Stimulated activated CD4-positive, alpha-beta T cell treated with anti-CD3 and anti-CD28 coated beads, Interleukin-4, amount 100 ng/mL, for 4 hours (primary cell): ENCODE results near the gene PAFAH2.

ENCODE experiments used
- DNase-seq, 2 experiments: peaks; one replicate each; pipeline ENCODE4 v3.0.0-alpha.2; 2020

The PAFAH2 gene

DNA sequence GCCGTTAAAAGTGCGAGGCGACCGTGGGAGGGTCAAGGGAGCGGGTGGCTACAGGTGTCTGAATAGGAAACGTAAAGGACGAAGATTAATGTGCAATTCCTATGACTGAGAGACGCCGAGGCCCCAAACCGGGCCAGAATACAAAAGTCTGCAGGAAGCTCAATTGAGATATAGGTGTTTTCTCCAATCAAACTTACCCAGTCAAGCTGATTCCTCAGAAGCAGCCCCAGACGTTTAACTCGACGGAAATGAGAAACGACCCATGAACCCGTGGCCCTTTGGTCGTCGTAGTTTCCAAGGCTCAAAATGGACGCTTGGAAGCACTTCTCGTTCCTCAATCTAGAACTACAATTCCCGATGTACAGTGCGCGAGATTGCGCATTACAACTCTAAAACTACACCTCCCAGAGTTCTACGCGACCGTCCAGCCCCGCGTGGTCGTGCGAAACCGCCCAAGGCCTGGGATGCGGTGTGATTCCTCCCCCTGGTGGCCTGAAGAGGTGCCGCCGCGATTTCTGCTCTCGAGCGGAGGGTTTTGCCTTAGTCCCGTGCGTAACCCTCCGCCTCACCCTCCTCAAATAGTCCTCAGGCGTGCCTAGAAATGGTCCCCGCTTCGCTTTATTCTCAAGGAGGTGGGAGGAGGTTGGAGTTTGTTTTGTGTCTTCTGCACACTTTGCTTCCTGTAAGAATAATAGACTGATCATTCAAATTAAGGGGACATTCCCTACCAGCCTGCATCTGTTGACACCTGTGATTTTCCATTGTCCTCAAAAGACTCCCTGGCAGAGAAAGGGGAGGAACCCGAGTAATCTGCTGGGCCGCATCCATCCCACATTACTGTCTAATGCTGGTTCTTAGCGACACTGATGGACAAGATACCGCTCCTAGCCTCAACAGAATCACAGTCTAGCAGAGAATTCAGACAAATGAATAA lies at the start of gene PAFAH2:
PAFAH2 (minus strand) TSS at position 236 of the 934 bp plus-strand sequence. CDS start 7,247 bp downstream, outside the sequence.
- peak; percentile 94 to 97 for DNase-seq

DNA sequence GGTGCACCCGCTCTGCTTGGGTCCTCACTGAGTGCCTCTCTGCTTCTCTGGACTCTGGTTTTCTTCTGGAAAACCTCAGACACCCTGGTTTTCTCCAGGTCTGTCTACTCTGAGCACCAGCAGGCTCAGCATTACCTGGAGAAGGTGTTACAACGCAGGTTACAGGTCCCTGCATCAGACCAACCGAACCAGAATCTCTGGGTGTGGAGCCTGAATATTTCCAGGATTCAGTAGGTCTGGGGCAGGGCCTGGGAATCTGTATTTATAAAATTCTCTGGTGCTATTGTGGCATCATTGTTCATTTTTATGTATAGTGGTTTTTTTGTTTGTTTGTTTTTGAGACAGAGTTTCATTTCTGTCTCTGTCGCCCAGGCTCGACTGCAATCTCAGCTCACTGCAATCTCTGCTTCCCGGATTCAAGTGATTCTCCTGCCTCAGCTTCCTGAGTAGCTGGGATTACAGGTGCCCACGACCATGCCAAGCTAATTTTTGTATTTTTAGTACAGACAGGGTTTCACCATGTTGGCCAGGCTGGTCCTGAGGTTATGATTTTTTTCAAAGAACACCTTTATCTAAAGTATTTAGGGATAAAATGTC lies 49.5 kb upstream of the PAFAH2 start:
- DNase-seq = no peak

DNA sequence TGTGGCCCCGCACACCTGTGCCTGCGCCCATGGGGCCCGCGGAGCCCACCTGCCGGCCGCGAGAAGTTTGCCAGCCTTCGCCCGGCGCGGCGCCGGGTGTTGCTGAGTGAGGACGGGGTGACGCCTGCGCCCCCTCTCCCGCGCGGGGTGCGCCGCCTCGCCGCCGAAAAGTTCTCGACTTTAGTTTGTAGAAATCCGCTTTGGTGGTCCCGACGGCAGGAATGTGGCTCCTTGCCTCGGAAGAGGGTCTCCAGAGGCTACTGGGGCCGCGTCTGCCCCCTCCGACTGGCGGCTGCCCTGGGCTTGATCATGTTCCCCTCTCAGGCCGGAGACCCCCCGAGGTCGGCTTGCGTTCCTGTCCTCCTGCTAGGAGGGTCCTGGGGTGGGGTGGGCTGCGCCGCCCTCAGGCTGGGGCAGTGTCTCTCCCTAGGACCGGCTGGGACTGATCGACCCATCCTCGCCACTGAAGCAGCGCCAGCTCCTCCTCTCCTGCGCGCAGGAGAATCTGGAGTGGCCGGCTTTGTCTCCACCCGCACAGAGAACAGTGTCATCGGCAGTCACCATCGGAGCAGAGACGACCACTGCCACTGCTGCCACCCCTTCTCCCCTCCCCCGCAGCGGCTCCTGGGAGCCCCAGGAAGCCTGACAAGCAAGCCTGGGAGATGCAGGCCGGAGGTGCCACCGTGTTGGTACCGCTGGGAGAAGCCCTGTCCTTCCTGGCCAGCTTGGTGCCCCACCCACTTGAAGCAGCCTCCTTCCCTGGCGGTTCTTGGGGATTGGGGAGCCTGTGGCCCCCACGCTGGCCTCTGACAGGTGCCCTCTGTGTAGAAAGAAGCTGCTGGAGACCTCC lies 48.6 kb upstream of the PAFAH2 start:
- no peak for DNase-seq

DNA sequence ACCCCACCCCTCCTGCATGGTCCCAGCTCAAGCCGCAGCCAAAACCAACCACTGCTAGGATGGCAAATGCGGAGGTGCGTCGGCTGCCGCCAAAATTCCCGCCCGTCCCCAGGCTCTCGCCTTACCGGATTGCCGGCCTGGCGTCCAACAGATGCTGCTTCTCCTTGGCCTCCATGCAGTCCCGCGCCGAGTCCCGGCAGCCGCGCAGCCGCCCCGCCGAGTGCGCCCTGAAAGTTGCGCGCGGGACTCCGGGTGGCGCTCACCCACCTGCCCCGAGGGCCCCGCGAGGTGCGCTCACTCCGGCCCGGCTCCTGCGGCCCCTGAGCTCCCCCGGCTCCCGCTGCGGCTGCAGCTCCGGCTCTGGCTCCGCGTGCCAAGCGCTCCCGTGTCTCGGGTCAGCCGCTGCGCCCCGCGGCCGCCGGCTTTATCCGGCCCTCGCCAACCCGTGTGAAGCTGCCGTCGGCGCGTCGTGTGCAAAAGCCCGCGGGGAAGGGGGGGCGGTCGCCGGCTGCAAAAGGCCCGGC lies 47.9 kb upstream of the PAFAH2 start, which contains the start of gene SLC30A2:
SLC30A2 (minus strand) TSS at position 397 of the 524 bp plus-strand sequence; CDS start at position 175, 222 bp downstream.
- no peak for DNase-seq

DNA sequence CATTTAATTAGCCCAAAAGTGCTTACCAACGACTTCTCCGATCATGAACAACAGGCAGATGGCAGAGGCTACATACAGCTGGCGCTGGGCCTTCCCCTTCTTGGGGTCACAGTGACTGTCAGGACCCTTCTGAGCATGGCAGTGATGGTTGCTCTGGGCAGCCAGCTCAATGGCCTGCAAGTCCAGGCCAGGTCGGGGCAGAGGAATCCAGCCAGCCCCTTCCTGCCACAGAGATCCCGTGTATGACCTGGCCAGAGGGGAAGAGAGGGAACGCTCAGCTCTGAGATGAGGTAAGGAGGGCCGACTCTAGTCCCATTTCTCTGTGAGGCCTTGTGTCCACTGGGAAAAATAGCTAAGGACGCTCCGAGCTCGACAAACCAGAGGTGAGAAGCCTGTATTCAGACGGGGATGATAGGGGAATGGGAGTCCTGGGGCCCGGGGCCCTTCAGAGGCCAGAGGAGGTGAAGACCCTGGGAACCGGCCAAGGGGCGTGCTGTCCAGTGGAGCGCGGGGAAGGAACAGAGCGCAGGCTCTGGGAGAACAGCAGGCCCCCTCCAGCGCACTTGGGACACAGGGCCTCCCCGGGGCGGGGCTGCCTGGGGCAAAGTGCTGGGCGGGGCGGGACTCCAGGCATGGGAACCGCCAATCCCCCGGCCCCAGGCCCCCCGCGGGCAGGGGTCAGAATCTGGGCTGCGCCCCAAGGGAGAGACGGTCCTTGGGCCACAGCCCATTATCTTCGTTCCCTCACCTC lies 47.3 kb upstream of the PAFAH2 start:
- DNase-seq = no peak

DNA sequence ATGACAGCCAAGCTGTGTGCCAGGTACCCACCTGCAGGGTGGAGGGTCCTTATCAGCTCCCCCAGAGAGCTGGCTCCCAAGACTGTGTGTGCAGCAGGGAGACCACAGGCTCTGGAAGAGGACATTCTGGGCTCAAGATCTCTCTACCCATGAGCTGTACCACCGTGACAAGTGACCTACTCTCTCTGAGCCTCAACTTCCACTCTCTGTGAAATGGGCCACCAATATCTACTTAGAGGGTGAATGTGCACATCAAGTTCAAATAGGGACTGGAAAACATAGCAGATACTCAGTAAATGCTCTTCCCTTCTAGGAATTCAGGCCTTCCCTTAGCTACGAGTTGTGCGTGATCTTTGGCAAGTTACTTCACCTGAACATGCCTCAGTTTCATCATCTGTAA lies 46.6 kb upstream of the PAFAH2 start:
- no peak for DNase-seq

DNA sequence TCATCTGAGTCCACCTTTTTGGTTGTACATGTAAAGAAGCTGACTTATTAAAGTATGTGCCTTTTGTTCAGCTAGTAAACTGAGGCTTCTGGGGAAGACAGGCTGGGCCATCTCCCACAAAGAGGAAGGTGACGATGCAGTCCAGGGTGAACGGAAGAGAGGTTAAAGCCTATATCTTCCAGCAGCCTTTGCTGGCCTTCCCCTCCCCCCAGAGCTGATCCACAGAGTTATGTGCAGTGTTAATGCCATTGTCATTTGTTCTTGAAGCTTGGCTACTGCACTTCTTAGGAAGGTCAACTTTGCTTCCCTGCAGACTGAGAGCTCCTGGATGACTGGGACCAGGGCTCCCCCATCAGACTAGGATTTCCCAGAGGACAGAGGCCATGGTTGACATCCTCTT lies 45.9 kb upstream of the PAFAH2 start:
- DNase-seq = no peak

DNA sequence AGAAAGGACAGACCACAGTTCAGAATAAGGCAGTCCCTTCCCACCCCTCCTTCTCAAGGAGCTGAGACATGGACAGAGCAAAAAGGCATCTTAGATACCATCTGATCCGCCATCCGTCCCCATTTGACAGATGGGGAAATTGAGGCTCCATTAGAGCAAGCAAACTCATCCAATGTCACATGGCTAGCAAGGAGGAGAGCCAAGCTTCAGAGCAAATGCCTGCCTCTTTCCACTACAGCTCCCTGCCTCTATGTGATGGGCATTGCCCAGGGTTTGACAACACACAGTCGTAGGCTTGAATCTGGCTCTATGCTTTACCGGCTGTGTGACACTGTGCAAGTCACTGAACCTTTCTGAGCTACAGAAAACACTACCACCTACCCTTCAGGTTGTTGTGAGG lies 44.1 kb upstream of the PAFAH2 start:
- DNase-seq = no peak

DNA sequence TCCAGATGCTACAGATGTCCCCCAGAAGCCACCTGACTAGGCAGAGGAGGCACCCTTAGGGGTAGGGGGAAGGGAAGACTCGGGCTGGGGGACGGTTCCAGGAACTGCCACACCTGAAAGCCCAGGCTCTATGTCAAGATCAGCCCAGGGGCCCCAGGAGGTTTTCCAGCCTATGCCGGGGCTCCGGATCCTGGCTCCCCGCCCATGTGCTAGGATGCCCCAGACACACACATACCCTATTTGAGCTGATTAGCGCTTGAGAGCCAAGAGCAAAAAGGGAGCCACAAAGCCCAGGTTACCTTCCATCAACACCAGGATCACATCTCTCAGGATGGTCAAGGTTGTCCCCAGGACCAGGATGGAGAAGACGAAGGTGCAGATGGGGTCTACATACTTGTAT lies 43.5 kb upstream of the PAFAH2 start:
- no peak for DNase-seq

DNA sequence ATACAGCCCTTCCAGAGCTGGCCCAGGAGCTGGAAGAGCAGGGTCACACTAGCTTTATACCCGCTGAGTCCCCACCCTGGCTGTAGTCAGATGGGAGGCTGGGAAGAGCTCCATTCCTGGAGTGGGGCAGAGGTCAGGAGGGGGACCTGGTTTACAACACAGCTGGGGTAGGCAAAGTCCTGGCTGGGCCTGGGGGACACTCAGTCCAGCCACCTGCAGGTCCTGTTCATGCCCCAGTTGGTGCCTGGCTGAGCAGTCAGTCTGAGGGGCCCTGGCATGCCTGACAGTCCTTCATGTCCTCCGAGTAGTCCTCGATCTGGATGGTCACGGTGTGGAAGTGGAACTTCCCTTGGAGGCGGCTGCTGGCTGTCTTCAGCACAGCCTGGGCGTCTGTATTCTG lies 41.0 kb upstream of the PAFAH2 start:
- DNase-seq = no peak

DNA sequence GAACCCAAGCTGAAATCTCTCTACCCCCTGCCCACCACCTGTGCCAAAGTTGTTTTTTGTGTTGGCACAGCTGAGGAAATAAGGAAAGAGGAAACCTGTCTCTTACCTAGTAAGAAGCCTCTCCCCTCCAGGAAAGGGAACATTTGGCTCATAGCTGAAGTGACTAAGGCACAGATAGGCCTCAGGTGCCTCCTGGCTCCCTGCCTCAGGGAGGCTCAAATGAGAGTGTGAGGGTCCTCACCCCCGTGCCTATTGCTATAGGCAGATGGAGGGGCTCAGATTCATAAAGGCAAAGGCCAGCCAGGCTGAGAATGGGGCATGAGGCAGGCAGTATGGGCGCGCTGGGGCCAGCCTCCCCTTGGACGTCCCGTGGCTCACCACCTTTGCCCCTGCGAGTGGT lies 40.6 kb upstream of the PAFAH2 start:
- DNase-seq = no peak

DNA sequence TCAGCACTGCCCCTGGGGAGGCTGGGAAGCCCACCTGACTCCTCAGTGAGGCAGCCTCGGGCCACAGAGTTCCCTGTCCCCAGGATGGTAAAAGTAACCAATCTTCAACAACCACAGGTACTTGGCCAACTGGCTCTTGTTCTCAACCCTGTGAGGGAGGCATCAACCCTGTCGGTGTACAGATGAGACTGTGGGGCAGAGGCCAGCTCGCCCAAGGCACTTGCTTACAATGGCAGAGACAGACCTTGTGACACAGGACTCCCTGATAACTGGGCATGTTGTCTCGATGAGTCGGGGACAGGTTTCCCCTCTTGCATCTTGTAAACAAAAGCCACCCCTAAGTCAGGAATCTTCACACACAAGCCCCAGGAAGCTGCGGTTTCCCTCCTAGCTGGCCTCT lies 40.0 kb upstream of the PAFAH2 start:
- DNase-seq = no peak

DNA sequence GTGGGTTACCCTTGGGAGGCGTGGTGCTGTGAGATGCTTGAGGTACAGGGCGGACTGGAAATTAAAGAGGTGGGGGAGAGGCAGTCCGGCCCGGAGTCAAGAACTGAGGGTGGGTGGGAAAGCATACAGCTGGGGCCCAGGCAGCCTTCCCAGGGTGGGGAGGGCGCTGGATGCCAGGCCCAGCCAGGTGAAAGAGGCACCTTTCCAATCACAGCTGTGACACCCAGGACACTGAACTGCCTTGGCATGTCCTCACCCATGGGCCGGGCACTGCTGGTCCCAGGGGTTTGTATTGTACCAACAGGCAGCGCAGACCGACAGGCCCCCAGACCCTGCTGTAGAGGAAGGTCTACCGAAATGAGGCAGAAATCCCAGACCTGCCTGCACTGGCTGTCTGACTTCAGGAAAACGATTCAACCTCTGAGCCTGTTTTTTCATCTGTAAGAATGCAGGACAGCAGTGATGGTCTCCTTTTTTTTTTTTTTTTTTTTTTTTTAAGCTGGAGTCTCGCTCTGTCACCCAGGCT lies 39.0 kb upstream of the PAFAH2 start:
- DNase-seq = no peak

DNA sequence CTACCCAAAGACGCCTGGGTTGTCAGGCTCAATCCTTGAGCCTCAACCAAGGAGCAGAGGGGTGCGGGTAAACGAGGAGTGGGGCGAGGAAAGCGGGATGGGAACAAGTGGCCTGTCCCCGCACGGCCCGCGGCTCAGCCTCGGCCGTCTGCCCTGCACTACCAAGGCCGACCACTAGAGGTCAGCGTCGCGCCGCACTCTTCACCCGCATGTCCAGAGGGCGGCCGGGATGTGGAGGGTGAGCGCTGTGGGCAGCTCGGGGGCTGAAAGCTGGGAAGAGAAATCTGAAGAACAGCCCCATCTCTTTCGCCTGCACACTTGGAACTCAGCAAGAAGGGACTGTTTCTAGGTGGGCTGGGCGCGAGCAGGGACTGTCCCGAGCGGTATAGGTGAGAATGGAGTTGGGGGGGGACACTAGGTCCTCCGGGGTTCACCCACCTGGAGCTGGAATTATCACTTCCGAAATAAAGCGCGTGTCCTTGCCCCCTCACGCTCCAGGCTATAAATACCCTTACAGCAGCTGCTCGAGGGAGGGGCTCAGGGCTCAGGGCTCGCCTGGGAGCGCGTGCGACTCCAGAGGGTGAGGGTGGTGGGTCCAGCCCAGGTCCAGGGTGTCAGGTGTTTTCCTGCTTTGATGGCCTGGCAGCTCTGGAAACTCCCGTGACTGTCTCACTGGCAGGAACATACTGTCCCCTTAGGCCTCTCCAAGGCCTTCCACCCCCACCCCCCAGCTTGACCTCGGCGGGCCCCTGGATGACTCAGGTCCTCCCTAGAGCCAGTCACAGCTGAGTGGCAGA lies 38.3 kb upstream of the PAFAH2 start:
- peak; percentile 54 to 79 for DNase-seq

DNA sequence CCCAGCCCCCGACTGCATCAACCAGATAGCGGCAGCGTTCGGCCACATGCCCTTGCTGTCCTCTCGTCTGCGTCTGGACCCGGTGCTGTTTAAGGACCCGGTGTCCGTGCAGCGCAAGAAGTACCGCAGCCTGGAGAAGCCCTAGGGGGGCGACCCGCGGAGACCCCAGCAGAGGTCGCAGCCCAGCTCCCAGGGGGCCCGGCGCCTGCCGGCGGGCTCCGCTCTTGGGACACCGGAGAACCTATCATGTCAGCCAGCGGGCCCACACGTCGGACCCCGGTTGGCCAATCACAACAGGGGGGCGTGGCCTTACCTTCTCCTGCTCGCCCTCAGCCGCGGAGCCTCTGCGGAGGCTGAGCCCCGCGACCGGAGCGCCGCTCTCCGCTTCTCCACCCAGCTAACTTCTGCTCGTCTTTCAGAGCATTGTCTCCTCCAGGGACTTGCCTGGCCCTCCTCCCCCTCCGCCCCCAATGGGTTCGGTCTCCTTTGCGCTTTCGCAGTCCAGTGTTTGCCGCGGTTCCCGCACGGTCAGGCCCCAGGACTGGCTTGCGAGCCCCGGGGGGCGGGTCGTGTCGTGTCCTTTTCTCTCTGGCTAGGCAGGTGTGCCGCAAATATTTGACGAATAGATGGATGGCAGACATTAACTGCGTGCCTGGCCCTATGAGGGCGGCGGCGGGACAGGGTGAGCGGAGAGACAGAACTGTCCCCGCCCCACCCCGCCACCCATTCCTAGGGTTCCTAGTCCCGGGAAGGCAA lies 37.5 kb upstream of the PAFAH2 start:
- peak; percentile 89 to 93 for DNase-seq

DNA sequence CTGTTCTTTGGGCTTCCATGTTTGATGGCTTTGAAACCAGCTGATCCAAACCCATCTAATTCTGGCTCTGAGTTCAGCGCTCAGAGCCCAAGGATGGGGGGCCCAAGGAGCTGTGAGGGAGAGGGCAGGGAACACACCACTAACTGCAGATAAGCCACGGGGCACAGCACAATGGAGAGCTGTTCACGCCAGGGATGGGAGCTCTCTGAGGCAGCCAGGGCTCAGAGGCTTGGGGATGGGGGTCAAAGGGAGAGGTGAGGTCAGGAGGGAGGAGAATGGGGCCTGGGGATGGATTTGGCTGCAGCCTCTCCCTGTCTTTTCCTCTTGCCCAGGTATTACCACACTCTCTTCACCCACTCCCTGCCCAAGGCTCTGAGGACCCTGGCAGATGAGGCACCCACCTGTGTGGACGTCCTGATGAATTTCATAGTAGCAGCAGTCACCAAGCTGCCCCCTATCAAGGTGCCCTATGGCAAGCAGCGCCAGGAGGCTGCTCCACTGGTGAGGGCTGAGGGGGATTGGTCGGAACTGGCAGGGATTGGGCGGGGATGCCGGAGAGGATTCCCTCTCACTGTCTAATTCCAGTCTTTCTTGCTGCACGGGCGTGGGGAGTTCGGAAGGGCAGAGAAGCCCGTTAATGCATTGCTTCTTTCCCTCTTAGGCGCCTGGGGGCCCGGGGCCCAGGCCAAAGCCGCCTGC lies 36.8 kb upstream of the PAFAH2 start:
- DNase-seq = no peak

DNA sequence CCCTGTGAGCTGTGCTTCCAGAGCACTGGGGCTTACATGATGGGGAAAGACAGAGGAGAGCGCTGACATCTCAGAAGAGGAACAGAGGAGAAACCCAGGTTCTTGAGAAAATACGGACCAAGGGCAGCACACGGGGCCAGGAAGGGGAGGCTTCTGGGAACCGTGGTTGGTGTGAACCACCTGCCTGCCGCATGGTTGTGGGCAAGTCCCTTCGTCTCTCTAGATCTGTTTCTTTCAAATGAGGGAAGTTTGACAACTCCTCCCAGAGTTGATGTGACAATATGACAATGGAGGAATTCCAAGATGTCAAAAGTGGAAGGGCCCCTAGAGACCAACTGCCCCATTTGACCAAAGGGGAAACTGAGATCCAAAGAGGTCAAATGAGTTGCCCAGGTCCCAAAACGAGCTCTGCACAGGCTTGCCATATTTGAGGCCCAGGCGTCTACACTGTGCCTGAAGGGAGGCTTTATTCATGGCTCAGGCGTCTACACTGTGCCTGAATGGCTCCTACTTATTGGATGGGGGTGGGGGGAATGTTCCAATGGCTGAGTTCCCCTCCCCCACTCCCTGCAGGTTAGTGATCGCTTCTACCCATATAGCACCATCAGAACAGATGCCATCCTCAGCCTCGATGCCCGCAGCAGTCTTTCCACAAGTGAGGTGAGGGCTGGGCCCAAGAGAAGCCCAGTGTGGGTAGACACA lies 34.9 kb upstream of the PAFAH2 start:
- no peak for DNase-seq

DNA sequence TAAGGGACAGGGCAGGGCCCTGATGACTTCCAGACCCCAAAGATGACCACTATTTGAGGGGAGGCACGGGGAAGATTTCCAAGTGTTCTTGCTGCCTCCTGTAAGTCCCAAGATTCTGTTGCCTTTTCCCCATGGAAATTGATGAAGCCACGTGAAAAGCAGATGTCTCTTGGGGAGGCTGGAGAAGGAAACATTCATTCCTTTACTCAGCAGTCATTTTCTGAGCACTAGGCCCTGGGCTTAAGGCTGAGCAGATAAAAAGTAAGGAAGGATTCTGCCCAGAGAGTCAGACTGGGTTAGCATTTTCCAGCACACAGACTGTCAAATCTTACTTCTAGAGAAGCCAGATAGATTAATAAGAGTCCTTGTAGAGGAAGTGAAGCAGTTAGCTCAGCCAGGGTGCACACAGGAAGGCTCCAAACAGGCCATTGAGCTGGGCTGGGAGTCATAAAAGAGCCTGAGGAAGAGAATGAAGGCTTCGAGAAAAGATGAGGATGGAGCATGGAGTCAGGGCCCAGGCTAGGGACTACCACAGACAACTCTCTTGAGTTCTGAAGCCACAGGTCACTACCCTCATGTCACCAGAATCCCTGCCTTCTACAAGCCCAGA lies 33.9 kb upstream of the PAFAH2 start:
- DNase-seq = no peak

DNA sequence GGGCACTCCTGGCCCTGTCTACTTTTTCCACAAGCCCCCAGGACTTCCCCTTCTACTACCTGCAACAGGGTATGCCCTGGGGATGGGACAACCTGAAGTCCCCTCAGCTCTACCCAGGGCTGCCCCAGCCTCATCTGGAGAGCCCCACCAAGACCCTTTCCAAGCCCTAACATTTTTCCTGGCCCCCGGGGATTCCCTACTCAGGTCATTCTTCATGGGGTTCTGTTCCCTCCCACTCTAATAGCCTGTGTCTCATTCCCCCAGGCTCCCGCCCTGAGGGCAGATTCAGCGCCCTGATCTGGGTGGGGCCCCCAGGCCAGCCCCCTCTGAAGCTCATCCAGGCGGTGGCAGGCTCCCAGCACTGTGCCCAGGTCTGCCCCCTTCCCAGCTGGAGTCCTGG lies 33.3 kb upstream of the PAFAH2 start:
- DNase-seq = no peak
